H1 (cell line): ENCODE measurements around the gene SRCIN1. TPM values are rescaled to one million over a fixed set of nuclear protein-coding genes. Genes with fewer than 3 reads are reported as not detected.

ENCODE experiments used
- CTCF ChIA-PET: fragments of 300-600 bp; sonication (Branson Sonifier 250); formaldehyde crosslinking; loops from one replicate; lab custom pipeline; 2021; ENCODE audit not compliant: partially characterized antibody; lab: Charles Lee
- POLR2A ChIA-PET: fragments of 300-600 bp; sonication (Branson Sonifier 250); formaldehyde crosslinking; loops from one replicate; lab custom pipeline; 2021; ENCODE audit warnings: inconsistent platforms; ENCODE audit not compliant: partially characterized antibody; lab: Charles Lee
- DNase-seq, 2 experiments: peaks; one replicate each; pipeline versions ENCODE4 v3.0.0 to v3.0.0-alpha.2; 2010 to 2022; ENCODE audit warnings: low spot score in 2 of 2, low read depth in 1 of 2, mixed read lengths in 1 of 2
- FAIRE-seq: peaks from 2 replicates; lab custom pipeline; 2011; peaks lifted over from hg19 to GRCh38; lab: Jason Lieb, UNC
- H2AFZ ChIP-seq: 2 replicates; pipeline ENCODE4 v1.8.1; 2012; ENCODE audit warnings: low read length, inconsistent platforms
- H2AK5ac ChIP-seq: 2 replicates; pipeline ENCODE4 v1.6.1; 2013; ENCODE audit warnings: low read depth, low read length
- H2BK120ac ChIP-seq: replicated peaks from 2 replicates; pipeline ENCODE3; 2013; ENCODE audit warnings: low read depth, low read length, inconsistent platforms
- H2BK12ac ChIP-seq: 2 replicates; pipeline ENCODE4 v1.6.1; 2013; ENCODE audit warnings: low read depth, low read length
- H2BK15ac ChIP-seq: 2 replicates; pipeline ENCODE4 v1.6.1; 2013; ENCODE audit warnings: low read length
- H2BK20ac ChIP-seq: 2 replicates; pipeline ENCODE4 v1.6.1; 2013; ENCODE audit warnings: low read length
- H2BK5ac ChIP-seq: 2 replicates; pipeline ENCODE4 v1.6.1; 2013; ENCODE audit warnings: low read depth, low read length
- H3K14ac ChIP-seq: 2 replicates; pipeline ENCODE4 v1.6.1; 2013; ENCODE audit warnings: inconsistent platforms; ENCODE audit not compliant: insufficient read length
- H3K18ac ChIP-seq: 2 replicates; pipeline ENCODE4 v1.6.1; 2013; ENCODE audit warnings: low read length; ENCODE audit errors: extremely low read depth
- H3K23ac ChIP-seq: 2 replicates; pipeline ENCODE4 v1.6.1; 2013; ENCODE audit warnings: inconsistent platforms; ENCODE audit not compliant: insufficient read length
- H3K23me2 ChIP-seq: 2 replicates; pipeline ENCODE4 v1.6.1; 2013; ENCODE audit warnings: low read depth, low read length
- H3K27ac ChIP-seq: 2 replicates; pipeline ENCODE4 v1.6.1; 2011; ENCODE audit warnings: low read depth, low read length, inconsistent platforms
- H3K27me3 ChIP-seq, 4 experiments: replicated peaks in 1 of 4; 1 replicate in 1 of 4; 2 replicates in 3 of 4; pipeline versions ENCODE4 v1.6.1 to v1.8.1; 2011 to 2013; ENCODE audit warnings: low read length in 3 of 4, mild to moderate bottlenecking in 3 of 4, inconsistent platforms in 2 of 4, mixed read lengths in 2 of 4, moderate library complexity in 1 of 4; ENCODE audit not compliant: control insufficient read depth in 3 of 4, insufficient read depth in 3 of 4; ENCODE audit errors: extremely low read depth in 1 of 4
- H3K36me3 ChIP-seq, 4 experiments: 2 replicates each; pipeline versions ENCODE4 v1.6.1 to v1.8.1; 2011 to 2013; ENCODE audit warnings: mild to moderate bottlenecking in 4 of 4, low read length in 3 of 4, moderate library complexity in 2 of 4, control low read depth in 1 of 4, inconsistent platforms in 1 of 4; ENCODE audit not compliant: insufficient read depth in 4 of 4, control insufficient read depth in 2 of 4
- H3K4ac ChIP-seq: replicated peaks from 2 replicates; pipeline ENCODE3; 2013; ENCODE audit warnings: low read length, low read depth, mixed read lengths, inconsistent platforms; ENCODE audit not compliant: insufficient read length
- H3K4me1 ChIP-seq, 4 experiments: replicated peaks in 1 of 4; 1 replicate in 1 of 4; 2 replicates in 3 of 4; pipeline versions ENCODE4 v1.6.1 to v1.8.1; 2011 to 2013; ENCODE audit warnings: low read length in 3 of 4, inconsistent platforms in 2 of 4, mixed read lengths in 1 of 4; ENCODE audit not compliant: insufficient read depth in 4 of 4, control insufficient read depth in 3 of 4
- H3K4me2 ChIP-seq, 2 experiments: 2 replicates each; pipeline versions ENCODE4 v1.6.1 to v1.8.1; 2011 to 2013; ENCODE audit warnings: low read depth in 2 of 2, low read length in 2 of 2, control low read depth in 1 of 2, inconsistent platforms in 1 of 2, mild to moderate bottlenecking in 1 of 2; ENCODE audit not compliant: insufficient read depth in 1 of 2
- H3K4me3 ChIP-seq, 4 experiments: fragments of 200-600, 300-600 bp in 1 of 4; sonication (generic), shearing (Covaris generic), sonication (Bioruptor Twin) in 1 of 4; 2 replicates each; pipeline versions ENCODE4 v1.5.1 to v1.8.1; 2011 to 2016; ENCODE audit warnings: low read length in 4 of 4, low read depth in 3 of 4, control low read depth in 2 of 4, inconsistent platforms in 2 of 4, mild to moderate bottlenecking in 2 of 4, mixed read lengths in 1 of 4, moderate library complexity in 1 of 4; ENCODE audit not compliant: insufficient read depth in 2 of 4; ENCODE audit errors: extremely low read depth in 1 of 4
- H3K56ac ChIP-seq: replicated peaks from 2 replicates; pipeline ENCODE3; 2013; ENCODE audit warnings: low read depth, mild to moderate bottlenecking, mixed read lengths, low read length, inconsistent platforms; ENCODE audit not compliant: insufficient read length
- H3K79me1 ChIP-seq: 2 replicates; pipeline ENCODE4 v1.6.1; 2013; ENCODE audit warnings: low read depth, low read length, control low read depth
- H3K79me2 ChIP-seq, 2 experiments: 2 replicates each; pipeline versions ENCODE4 v1.6.1 to v1.8.1; 2012 to 2013; ENCODE audit warnings: low read length in 2 of 2, mild to moderate bottlenecking in 2 of 2, inconsistent platforms in 1 of 2; ENCODE audit not compliant: insufficient read depth in 2 of 2, control insufficient read depth in 1 of 2
- H3K9ac ChIP-seq, 4 experiments: replicated peaks in 1 of 4; 1 replicate in 1 of 4; 2 replicates in 3 of 4; pipeline versions ENCODE4 v1.6.1 to v1.8.1; 2011 to 2013; ENCODE audit warnings: low read depth in 3 of 4, low read length in 3 of 4, control low read depth in 2 of 4, mild to moderate bottlenecking in 2 of 4, moderate library complexity in 2 of 4, inconsistent platforms in 1 of 4; ENCODE audit errors: extremely low read depth in 1 of 4
- H3K9me3 ChIP-seq, 2 experiments: 2 replicates each; pipeline versions ENCODE4 v1.6.1 to v1.8.1; 2012 to 2013; ENCODE audit warnings: mild to moderate bottlenecking in 2 of 2, moderate library complexity in 2 of 2, control low read depth in 1 of 2, inconsistent platforms in 1 of 2, low read depth in 1 of 2, low read length in 1 of 2, mixed read lengths in 1 of 2; ENCODE audit not compliant: insufficient read depth in 2 of 2
- H4K20me1 ChIP-seq, 2 experiments: replicated peaks in 1 of 2; 2 replicates each; pipeline versions ENCODE3 to v1.8.1; 2011 to 2013; ENCODE audit warnings: inconsistent platforms in 2 of 2, low read length in 2 of 2, mild to moderate bottlenecking in 1 of 2; ENCODE audit not compliant: insufficient read depth in 2 of 2, control insufficient read depth in 1 of 2
- H4K5ac ChIP-seq: 2 replicates; pipeline ENCODE4 v1.6.1; 2013; ENCODE audit warnings: low read length, low read depth, mixed read lengths, inconsistent platforms; ENCODE audit not compliant: insufficient read length
- H4K8ac ChIP-seq: 2 replicates; pipeline ENCODE4 v1.8.0; 2013; ENCODE audit warnings: mild to moderate bottlenecking, moderate library complexity, low read length, inconsistent platforms; ENCODE audit not compliant: insufficient read depth; ENCODE audit errors: extremely low read depth
- H4K91ac ChIP-seq: replicated peaks from 2 replicates; pipeline ENCODE3; 2013; ENCODE audit warnings: low read length, mixed read lengths, inconsistent platforms; ENCODE audit not compliant: insufficient read length
- BCL11A ChIP-seq, 2 experiments: IDR thresholded peaks; one replicate each; pipeline ENCODE4 v1.6.1; 2011; ENCODE audit warnings: low read depth in 2 of 2, low read length in 2 of 2, mild to moderate bottlenecking in 2 of 2
- CEBPB ChIP-seq: IDR thresholded peaks from 2 replicates; pipeline ENCODE4 v1.6.1; 2012; ENCODE audit warnings: low read depth, low read length
- E2F6 ChIP-seq: IDR thresholded peaks from 2 replicates; pipeline ENCODE4 v1.6.1; 2012; ENCODE audit warnings: inconsistent platforms
- KDM4A ChIP-seq: IDR thresholded peaks from one replicate; pipeline ENCODE4 v1.7.1; 2012; ENCODE audit warnings: low read depth, mild to moderate bottlenecking, moderate library complexity, low read length, inconsistent platforms; ENCODE audit not compliant: severe bottlenecking
- POLR2A ChIP-seq, 2 experiments: IDR thresholded peaks; 1 replicate in 1 of 2; 2 replicates in 1 of 2; pipeline ENCODE4 v1.6.1; 2011; ENCODE audit warnings: low read depth in 2 of 2, low read length in 2 of 2, mild to moderate bottlenecking in 2 of 2; ENCODE audit errors: control extremely low read depth in 1 of 2
- SIRT6 ChIP-seq: IDR thresholded peaks from one replicate; pipeline ENCODE4 v1.7.1; 2012; ENCODE audit warnings: low read length, inconsistent platforms
- ZNF274 ChIP-seq: IDR thresholded peaks from 2 replicates; pipeline ENCODE4 v1.7.0; 2012; ENCODE audit warnings: low read length, borderline replicate concordance; ENCODE audit errors: extremely low read depth
- WGBS, 2 experiments: shearing (Covaris generic) in 1 of 2; methylation state at CpG; one replicate each; pipeline versions ENCODE4 v1.1.6 to v1.1.7; 2013 to 2015; ENCODE audit warnings: low lambda C conversion rate in 2 of 2, mixed read lengths in 2 of 2, inconsistent platforms in 1 of 2, low coverage in 1 of 2, missing lambda C conversion rate in 1 of 2; ENCODE audit not compliant: insufficient replicate concordance in 2 of 2, insufficient coverage in 1 of 2, insufficient read length in 1 of 2; ENCODE audit errors: extremely low coverage in 1 of 2, missing lambda C conversion rate in 1 of 2; 5-methylcytosine and 5-hydroxymethylcytosine counted together
- polyA plus RNA-seq, 7 experiments: library from polyadenylated mRNA; depleted of rRNA in 3 of 7; stranded (reverse) in 5 of 7; unstranded in 2 of 7; fragments of >200 nt in 5 of 7; fragments of 200-250 nt in 2 of 7; gene quantifications; 1 replicate in 5 of 7; 2 replicates in 1 of 7; 4 replicates in 1 of 7; pipeline versions ENCODE4 v1.2.1 to v1.2.3, GENCODE V29; 2011 to 2013; ENCODE audit warnings: missing spikeins in 2 of 7, mixed read lengths in 2 of 7
- total RNA-seq: library from RNA; stranded (reverse); fragmentation: NEBNext Ultra II Directional; extraction: Animal tissue kit (Norgen Biotek cat#: 25700); gene quantifications from 2 replicates; pipeline ENCODE4 v1.2.1, GENCODE V29; 2021

Gene SRCIN1
- total and polyA plus RNA-seq, 2 of the 8 experiments (the other 6 are each of a cell fraction or from before 2014, with no cell fraction given), result 2.8 to 3.8 TPM

GRCh38 chr17:38533241-38533640 lies 72.5 kb downstream of the SRCIN1 start:
- Histone ChIP-seq H2BK5ac (no peak overlapping the region), H3K27me3 (peaks cover 0 to 7% (median 1%) of the 10 kb centered on the region in 4 experiments; a peak in 3 of 7 replicates), H3K14ac (no peak overlapping the region), H3K9me3 (no peaks in the 10 kb centered on the region), H3K4me1 (peaks cover 0 to 19% (median 5%) of the 10 kb centered on the region in 4 experiments; a peak in 5 of 7 replicates), H4K91ac (no peak overlapping the region), H4K20me1 (no peaks in the 10 kb centered on the region), H2BK120ac (no peak overlapping the region), H3K23me2 (no peaks in the 10 kb centered on the region), H2BK15ac (no peak overlapping the region), H2BK12ac (no peak overlapping the region), H3K18ac (no peak overlapping the region; the same call in 1 of the 2 replicates), H3K4ac (no peak overlapping the region), H3K23ac (no peak overlapping the region), H2BK20ac (no peak overlapping the region), H3K4me2 (no peak overlapping the region), H3K4me3 (no peak overlapping the region), H2AFZ (no peak overlapping the region), H3K79me2 (no peaks in the 10 kb centered on the region), H3K79me1 (no peaks in the 10 kb centered on the region), H3K56ac (no peak overlapping the region), H4K8ac (no peak overlapping the region), H4K5ac (no peak overlapping the region), H3K36me3 (no peaks in the 10 kb centered on the region), H2AK5ac (no peak overlapping the region), H3K27ac (no peak overlapping the region), H3K9ac (no peak overlapping the region)
- no peak for FAIRE-seq
- no peak for DNase-seq
- ChIA-PET CTCF (interaction anchor here (2.0 to 38.1 kb wide), 4 partner anchors 19 to 61 kb away, joined by 5 to 914 read pairs (median 210); partner anchors contain the start of gene SRCIN1), POLR2A (interaction anchor here (0.6 to 1.1 kb wide), 3 partner anchors 19 to 25 kb away, joined by 3 read pairs; no protein-coding TSS in a partner anchor)
- no peak for TF ChIP-seq BCL11A (IDR thresholded peaks at IDR 0.05; ENCODE audit: low read depth in 2 of 2, low read length in 2 of 2)
- TF ChIP-seq ZNF274, result no peak
- TF ChIP-seq E2F6, result no peak
- no peak for TF ChIP-seq CEBPB
- no peak for TF ChIP-seq KDM4A
- TF ChIP-seq SIRT6, result no peak
- TF ChIP-seq POLR2A (IDR thresholded peaks at IDR 0.05; ENCODE audit: control extremely low read depth in 1 of 2, low read depth in 2 of 2, low read length in 2 of 2), result no peak
- 85% methylated on average over 6 of the region's 9 CpGs; no CpG with 5 or more reads in 1 of the 2 experiments for WGBS, 2 experiments
